ENCODE results near the gene MASTL. TPM values are rescaled to one million over a fixed set of nuclear protein-coding genes. Genes with fewer than 3 reads are reported as not detected.

Gene MASTL
- total and polyA plus RNA-seq, 4 donors, result 1.4 to 9.4 (median 3.2) TPM

- TF ChIP-seq REST (IDR thresholded peaks at IDR 0.05), result peak; percentile 45
- TF ChIP-seq YY1 (IDR thresholded peaks at IDR 0.05), result peak; percentile 23
- peak; percentile 84 for TF ChIP-seq FOXA1 (IDR thresholded peaks at IDR 0.05)
- peak in 1 of 2 donors; percentile 53 for TF ChIP-seq GABPA (IDR thresholded peaks at IDR 0.05 in 1 of 2, conservative IDR thresholded peaks at IDR 0.05 in 1 of 2)
- peak; percentile 99 to 100 for TF ChIP-seq HNF4A (conservative IDR thresholded peaks at IDR 0.05)
- no peak for TF ChIP-seq NR2F2 (IDR thresholded peaks at IDR 0.05)
Measured at GRCh38 chr10:27230022-27230421, 74.9 kb downstream of the MASTL start (continued).

GRCh38 chr10:27235706-27236105 lies 80.6 kb downstream of the MASTL start:
- Histone ChIP-seq H3K9me3 (ENCODE audit: control insufficient read depth in 4 of 4, low read length in 3 of 4) (no peaks in the 10 kb centered on the region), H3K36me3 (ENCODE audit: control insufficient read depth in 4 of 4, insufficient read depth in 3 of 4, low read depth in 1 of 4, low read length in 3 of 4) (peaks cover 0 to 5% (median 4%) of the 10 kb centered on the region in 4 donors), H3K4me1 (ENCODE audit: control insufficient read depth in 4 of 4, insufficient read depth in 4 of 4, low read length in 3 of 4) (peaks cover 8 to 31% (median 30%) of the 10 kb centered on the region in 4 donors), H3K4me3 (ENCODE audit: low read depth in 1 of 3, low read length in 3 of 3) (no peak overlapping the region), H3K27me3 (ENCODE audit: control insufficient read depth in 4 of 4, insufficient read depth in 4 of 4, low read length in 3 of 4) (no peaks in the 10 kb centered on the region), H3K9ac (ENCODE audit: low read depth in 1 of 2, low read length in 2 of 2) (no peak overlapping the region), H3K27ac (ENCODE audit: low read depth in 1 of 2, low read length in 2 of 2) (peak overlapping the region; percentile 12 to 37)
- 36% methylated on average over 1 of the region's 1 CpG for WGBS
- TF ChIP-seq FOXA1 (IDR thresholded peaks at IDR 0.05) (no peak), EGR1 (IDR thresholded peaks at IDR 0.05; ENCODE audit: low read depth in 2 of 2) (peak in 1 of 2 donors; percentile 46), RXRA (IDR thresholded peaks at IDR 0.05) (peak; percentile 56 to 66), HNF4A (conservative IDR thresholded peaks at IDR 0.05) (peak; percentile 52 to 62), JUND (IDR thresholded peaks at IDR 0.05) (no peak), MAX (IDR thresholded peaks at IDR 0.05) (peak; percentile 16), ATF3 (IDR thresholded peaks at IDR 0.05) (no peak)
- no peak for DNase-seq (ENCODE audit: low spot score)

Small RNA genes within 50 kb of the gene (small RNA-seq; reads per million reads assigned to genes)
- gene RNU2-24P (0.33 reads per million, percentile 34 among the genes with 10 or more reads in this experiment), gene RNU7-12P (not detected)

Other genes starting within 250 kb of the MASTL start
- 1 to 10 TPM; 3.1 to 5.9 TPM for gene ANKRD26, start 54.9 kb upstream of the MASTL start, total RNA-seq
- 1 to 10 TPM in 1 of 2 donors, under 1 TPM in 1; 0.81 to 5.4 TPM for gene ANKRD26, start 54.9 kb upstream of the MASTL start, polyA plus RNA-seq
- gene YME1L1, start 968 bp upstream of the MASTL start, total RNA-seq, result 10 to 100 TPM; 51.9 to 55.0 TPM
- gene YME1L1, start 968 bp upstream of the MASTL start, polyA plus RNA-seq, result 10 to 100 TPM; 26.8 to 38.0 TPM
- gene ACBD5, start 85.4 kb downstream of the MASTL start, total RNA-seq, result 10 to 100 TPM; 12.6 to 39.7 TPM
- 10 to 100 TPM; 16.9 to 17.3 TPM for gene ACBD5, start 85.4 kb downstream of the MASTL start, polyA plus RNA-seq